Activated T-cell treated with anti-CD3 and anti-CD28 coated beads for 1 hour (primary cell): Measurements from ENCODE around the gene MYH7.

ENCODE experiments used
- DNase-seq: peaks from one replicate; pipeline ENCODE4 v3.0.0-alpha.2; 2020; ENCODE audit warnings: low read depth

Gene MYH7

DNA sequence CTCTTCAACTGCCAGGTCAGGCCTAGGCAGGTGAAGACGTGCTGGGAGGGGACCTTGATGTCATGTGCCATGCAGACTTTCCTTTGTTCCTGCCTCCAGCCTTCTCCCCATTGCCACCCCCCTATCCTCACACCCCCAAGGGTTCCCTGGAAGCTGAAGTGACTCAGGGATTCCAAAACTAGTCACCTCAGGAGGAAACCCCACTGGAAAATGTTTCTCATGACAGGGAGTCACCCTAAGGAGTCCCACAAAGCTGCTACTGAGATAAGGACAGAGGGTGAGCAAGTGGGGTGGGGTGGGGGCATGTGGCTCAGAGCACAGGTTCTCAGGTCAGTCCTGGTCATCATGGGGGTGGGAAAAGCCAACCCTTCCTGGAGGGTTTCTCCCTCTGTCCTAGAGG lies 65.2 kb downstream of the MYH7 start:
- DNase-seq, result no peak

DNA sequence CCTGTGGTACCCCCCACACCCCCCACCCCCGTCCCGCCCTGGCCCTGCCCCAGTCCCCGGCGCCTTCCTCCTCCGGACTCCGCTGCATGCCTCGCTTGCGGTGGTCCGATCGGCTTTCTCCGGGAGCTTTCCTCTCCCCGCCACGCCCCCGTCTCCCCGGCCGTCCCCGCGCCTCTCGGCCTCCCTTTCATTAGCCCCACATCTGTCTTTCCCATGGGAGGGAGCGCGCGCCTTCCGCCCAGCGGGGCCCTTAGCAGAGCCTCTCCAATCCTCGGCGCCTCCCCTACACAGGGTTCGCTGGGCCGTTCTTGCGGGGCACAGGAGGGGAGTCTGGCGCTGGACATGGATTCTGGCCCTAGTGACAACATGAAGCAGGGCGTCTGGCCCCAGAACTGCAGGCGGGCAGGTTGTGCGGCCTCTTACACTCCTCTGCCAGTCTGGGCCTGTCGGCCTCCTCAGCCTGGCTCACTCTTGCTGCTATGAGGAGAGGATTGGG lies 69.0 kb downstream of the MYH7 start:
- no peak for DNase-seq

DNA sequence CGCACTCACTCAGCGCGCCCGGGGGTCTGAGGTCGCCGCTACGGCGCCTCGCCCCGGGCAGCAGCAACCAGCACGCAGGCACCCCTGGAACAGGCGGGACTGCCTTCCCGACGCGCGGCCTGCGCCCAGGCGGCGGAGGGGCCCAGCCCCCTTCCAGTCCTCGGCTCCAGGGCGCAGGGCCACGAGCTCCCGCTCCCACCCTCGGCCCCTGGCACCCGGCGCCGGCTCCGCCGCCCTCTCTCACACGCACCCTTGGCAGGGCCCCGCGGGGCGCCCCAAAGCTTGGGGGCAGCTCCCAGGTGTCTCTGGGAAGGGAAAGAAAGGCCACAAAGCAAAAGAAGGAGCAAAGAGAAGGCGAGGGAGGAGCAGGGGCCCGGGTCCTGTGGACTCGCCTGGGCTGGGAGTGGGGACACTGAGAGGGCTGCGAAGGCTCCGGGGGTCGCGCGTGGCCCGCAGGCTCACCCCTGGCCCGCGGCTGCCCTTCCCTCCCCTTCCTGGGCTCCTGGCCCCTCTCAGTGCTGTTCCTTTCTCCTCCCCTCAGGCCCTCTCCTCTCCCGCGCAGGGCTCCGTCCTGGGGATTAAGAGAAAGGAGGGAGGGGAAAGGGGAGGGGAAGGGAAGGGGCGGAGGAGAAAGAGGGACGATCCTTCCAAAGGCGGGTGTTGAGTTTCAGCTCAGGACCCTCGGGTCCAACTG lies 69.6 kb downstream of the MYH7 start:
- no peak for DNase-seq

DNA sequence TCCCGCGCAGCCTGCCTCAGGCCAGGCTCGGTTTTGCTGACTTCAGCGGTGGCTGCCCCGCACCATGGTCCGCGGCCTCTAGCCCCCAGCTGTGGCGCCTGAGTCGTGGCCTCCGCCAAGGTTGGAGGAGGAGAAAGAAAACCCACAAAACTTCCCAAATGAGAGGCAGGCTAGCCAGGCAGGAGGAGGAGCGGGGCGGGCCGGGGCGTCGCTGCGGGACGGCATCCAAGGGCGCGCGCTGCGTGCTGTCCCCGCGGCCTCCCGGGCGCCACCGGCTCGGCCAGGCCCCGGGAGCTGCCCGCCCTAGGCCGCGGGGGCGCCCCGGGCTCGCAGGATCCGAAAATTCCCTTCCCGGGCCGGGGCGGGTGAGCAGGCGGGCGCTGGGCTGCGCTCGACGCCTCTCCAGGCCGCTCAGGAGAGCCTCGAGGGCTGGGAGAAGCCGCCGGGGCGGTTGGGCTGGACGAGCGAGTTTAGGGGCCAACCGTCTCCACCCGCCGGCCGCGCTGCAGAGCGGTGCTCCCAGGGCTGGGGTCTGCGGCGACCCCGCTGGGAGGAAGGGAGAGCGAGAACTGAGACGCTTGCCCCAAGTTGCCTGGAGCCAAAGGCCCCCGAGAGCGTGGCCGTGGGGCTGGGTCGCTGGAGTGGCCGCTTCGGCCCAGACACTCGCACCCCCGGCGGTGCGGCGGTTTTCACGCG lies 70.3 kb downstream of the MYH7 start, which contains the start of gene EFS:
Gene EFS, minus strand, starts transcription at position 137 of the 696 bp plus-strand sequence. CDS start 147 bp downstream, outside the sequence.
- no peak for DNase-seq

DNA sequence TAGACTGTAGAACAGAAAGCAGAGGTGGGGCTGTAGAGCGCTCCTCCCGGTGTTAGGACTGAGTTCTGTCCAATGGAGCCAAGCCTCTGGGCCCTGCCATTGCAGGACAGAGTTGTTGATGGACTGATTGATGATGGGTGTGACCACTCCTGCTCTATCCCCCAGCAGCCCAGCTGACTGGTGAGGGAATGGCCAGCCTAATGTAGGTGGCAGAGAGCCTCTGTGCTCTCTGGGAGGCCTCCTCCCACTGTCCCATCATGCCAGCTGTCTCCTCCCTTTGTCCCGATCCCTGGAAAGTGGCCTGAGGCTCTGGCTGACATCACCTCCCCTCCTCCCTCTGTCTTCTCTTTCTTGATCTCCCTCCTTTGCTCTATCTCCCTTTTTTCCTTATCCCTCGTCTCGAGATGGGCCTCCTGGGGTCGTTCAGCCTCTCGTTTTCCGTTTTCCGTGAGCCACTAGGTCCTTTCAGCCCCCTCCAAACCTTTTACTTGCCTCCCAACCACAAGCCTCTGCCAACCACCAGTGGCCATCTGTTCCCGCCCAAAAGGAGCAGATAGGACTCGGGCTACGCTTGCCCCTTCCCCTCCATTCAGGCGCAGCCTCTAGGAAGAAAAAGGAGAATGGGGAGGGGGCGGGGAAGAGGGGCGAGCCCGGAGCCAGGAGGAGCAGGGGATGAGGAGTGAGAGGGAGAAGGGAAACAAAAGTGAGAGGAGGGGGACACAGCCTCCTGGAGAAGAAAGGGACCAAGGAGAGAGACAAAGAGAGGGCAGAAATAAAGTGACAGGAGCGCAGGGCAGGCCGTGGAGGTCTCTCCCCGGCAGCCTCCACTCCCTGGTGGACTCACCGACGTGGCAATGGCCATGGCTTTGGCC lies 71.1 kb downstream of the MYH7 start:
- no peak for DNase-seq
